H1 (cell line): ENCODE results near the gene USP12. TPM values are rescaled to one million over a fixed set of nuclear protein-coding genes. Genes with fewer than 3 reads are reported as not detected.

Source experiments
- PHF8 ChIP-seq: fragments of 200-600 bp; sonication (generic); conservative IDR thresholded peaks from 2 replicates; pipeline ENCODE4 v1.7.1; 2012; ENCODE audit warnings: low read depth, mild to moderate bottlenecking, inconsistent platforms, low read length, moderate library complexity
- polyA plus RNA-seq, 7 experiments: library from polyadenylated mRNA; depleted of rRNA in 3 of 7; stranded (reverse) in 5 of 7; unstranded in 2 of 7; fragments of >200 nt in 5 of 7; fragments of 200-250 nt in 2 of 7; gene quantifications; 1 replicate in 5 of 7; 2 replicates in 1 of 7; 4 replicates in 1 of 7; pipeline versions ENCODE4 v1.2.1 to v1.2.3, GENCODE V29; 2011 to 2013; ENCODE audit warnings: missing spikeins in 2 of 7, mixed read lengths in 2 of 7
- total RNA-seq: library from RNA; stranded (reverse); fragmentation: NEBNext Ultra II Directional; extraction: Animal tissue kit (Norgen Biotek cat#: 25700); gene quantifications from 2 replicates; pipeline ENCODE4 v1.2.1, GENCODE V29; 2021

USP12 gene
- total and polyA plus RNA-seq, 2 of the 8 experiments (the other 6 are each of a cell fraction or from before 2014, with no cell fraction given), result 4.0 to 30.0 TPM

- TF ChIP-seq PHF8, result no peak
- TF ChIP-seq, all 59 proteins: peak for 0
These were observed 41.2 kb downstream of the USP12 start (continued) for GRCh38 chr13:27130223-27130978.
